Measurements from ENCODE around the gene OR4Q2. TPM values are rescaled to one million over a fixed set of nuclear protein-coding genes. Genes with fewer than 3 reads are reported as not detected.
"Not testable (repeated sequence)": the region's sequence is repeated elsewhere in the genome, so short reads cannot be mapped to it uniquely, and the experiment has no call there.

The OR4Q2 gene
- polyA plus RNA-seq (ENCODE audit: low read depth in 6 of 6) = not detected

- ATAC-seq (ENCODE audit: low read depth in 2 of 2) (no peak), DNase-seq (no peak)
- Mint-ChIP-seq H3K36me3 (no peaks in the 10 kb centered on the region), H3K9me3 (peaks cover 0 to 7% (median 0%) of the 10 kb centered on the region in 7 donors), H3K27ac (no peak within 1 kb of the TSS), H3K4me1 (no peaks in the 10 kb centered on the region), H3K4me3 (no peak within 1 kb of the TSS), H3K27me3 (peaks cover 0 to 6% (median 0%) of the 10 kb centered on the region in 3 donors)
Measured at GRCh38 chr14:20001863-20002262, at the start of gene OR4Q2. TSS of gene OR4Q2 (plus strand) at chr14:20002163.

- not testable (repeated sequence) for DNase-seq; H3K4me3 Mint-ChIP-seq; H3K36me3 Mint-ChIP-seq; H3K4me1 Mint-ChIP-seq; H3K9me3 Mint-ChIP-seq; ATAC-seq (ENCODE audit: low read depth in 2 of 2); H3K27ac Mint-ChIP-seq; H3K27me3 Mint-ChIP-seq
Measured at GRCh38 chr14:19969735-19970134, 32.2 kb upstream of the OR4Q2 start.

- H3K4me3 Mint-ChIP-seq = no peak overlapping the region
- DNase-seq (no peak), ATAC-seq (ENCODE audit: low read depth in 2 of 2) (no peak)
- peaks cover 0 to 5% (median 0%) of the 10 kb centered on the region in 7 donors for H3K9me3 Mint-ChIP-seq
- H3K27ac Mint-ChIP-seq = no peak overlapping the region
- H3K36me3 Mint-ChIP-seq = no peaks in the 10 kb centered on the region
- H3K4me1 Mint-ChIP-seq = no peaks in the 10 kb centered on the region
- H3K27me3 Mint-ChIP-seq = peaks cover 0 to 2% (median 0%) of the 10 kb centered on the region in 3 donors
Measured at GRCh38 chr14:19974844-19975243, 27.1 kb upstream of the OR4Q2 start.

GRCh38 chr14:19975291-19975690 lies 26.7 kb upstream of the OR4Q2 start, which contains the start of gene OR4K15:
TSS of gene OR4K15 (plus strand) at chr14:19975591. CDS start at chr14:19975591, 0 bp downstream.
- H3K27ac Mint-ChIP-seq = no peak within 1 kb of the TSS

GRCh38 chr14:19993438-19993837 lies 8.5 kb upstream of the OR4Q2 start:
- H3K36me3 Mint-ChIP-seq = peaks cover 0 to 6% of the 10 kb centered on the region in 2 donors
- no peaks in the 10 kb centered on the region for H3K4me1 Mint-ChIP-seq
- DNase-seq = no peak
- no peak overlapping the region for H3K4me3 Mint-ChIP-seq
- no peak overlapping the region for H3K27ac Mint-ChIP-seq
- no peak for ATAC-seq (ENCODE audit: low read depth in 2 of 2)
- H3K27me3 Mint-ChIP-seq = no peaks in the 10 kb centered on the region
- H3K9me3 Mint-ChIP-seq = peaks cover 6 to 18% (median 10%) of the 10 kb centered on the region in 7 donors

More at GRCh38 chr14:19975291-19975690, 26.7 kb upstream of the OR4Q2 start, which contains the start of gene OR4K15:
- H3K27me3 Mint-ChIP-seq = peaks cover 0 to 6% (median 0%) of the 10 kb centered on the region in 3 donors
- peaks cover 0 to 5% (median 1%) of the 10 kb centered on the region in 7 donors for H3K9me3 Mint-ChIP-seq
- ATAC-seq (ENCODE audit: low read depth in 2 of 2) = no peak
- DNase-seq = no peak
- H3K4me3 Mint-ChIP-seq = no peak within 1 kb of the TSS
- no peaks in the 10 kb centered on the region for H3K36me3 Mint-ChIP-seq
- no peaks in the 10 kb centered on the region for H3K4me1 Mint-ChIP-seq

GRCh38 chr14:20002319-20002718 lies 356 bp downstream of the OR4Q2 start:
- H3K9me3 Mint-ChIP-seq = peaks cover 0 to 12% (median 2%) of the 10 kb centered on the region in 7 donors
- H3K27ac Mint-ChIP-seq = no peak overlapping the region
- no peak overlapping the region for H3K4me3 Mint-ChIP-seq
- DNase-seq (no peak), ATAC-seq (ENCODE audit: low read depth in 2 of 2) (no peak)
- no peaks in the 10 kb centered on the region for H3K4me1 Mint-ChIP-seq
- peaks cover 0 to 6% (median 0%) of the 10 kb centered on the region in 3 donors for H3K27me3 Mint-ChIP-seq
- no peaks in the 10 kb centered on the region for H3K36me3 Mint-ChIP-seq

- H3K9me3 Mint-ChIP-seq = peaks cover 0 to 28% (median 8%) of the 10 kb centered on the region in 7 donors
- H3K4me1 Mint-ChIP-seq = no peaks in the 10 kb centered on the region
- DNase-seq = no peak
- H3K27ac Mint-ChIP-seq = no peak overlapping the region
- no peak for ATAC-seq (ENCODE audit: low read depth in 2 of 2)
- no peaks in the 10 kb centered on the region for H3K36me3 Mint-ChIP-seq
- no peaks in the 10 kb centered on the region for H3K27me3 Mint-ChIP-seq
- no peak overlapping the region for H3K4me3 Mint-ChIP-seq
Measured at GRCh38 chr14:20008156-20008555, 6.2 kb downstream of the OR4Q2 start.

- ATAC-seq (ENCODE audit: low read depth in 2 of 2) = no peak
- no peak within 1 kb of the TSS for H3K4me3 Mint-ChIP-seq
- H3K9me3 Mint-ChIP-seq = peaks cover 0 to 7% (median 2%) of the 10 kb centered on the region in 7 donors
- no peak within 1 kb of the TSS for H3K27ac Mint-ChIP-seq
- DNase-seq = no peak
- no peaks in the 10 kb centered on the region for H3K4me1 Mint-ChIP-seq
- H3K27me3 Mint-ChIP-seq = peaks cover 0 to 7% (median 0%) of the 10 kb centered on the region in 3 donors
- no peaks in the 10 kb centered on the region for H3K36me3 Mint-ChIP-seq
Measured at GRCh38 chr14:20019257-20019865, 17.4 kb downstream of the OR4Q2 start, which contains the start of gene OR4K14. TSS of gene OR4K14 (minus strand) at chr14:20019307. CDS start at chr14:20015193, 4,114 bp downstream.

- Mint-ChIP-seq H3K36me3 (no peaks in the 10 kb centered on the region), H3K4me3 (no peak overlapping the region), H3K9me3 (peaks cover 0 to 5% (median 2%) of the 10 kb centered on the region in 7 donors), H3K27me3 (peaks cover 0 to 3% (median 0%) of the 10 kb centered on the region in 3 donors), H3K4me1 (no peaks in the 10 kb centered on the region), H3K27ac (no peak overlapping the region)
- ATAC-seq (ENCODE audit: low read depth in 2 of 2) (no peak), DNase-seq (no peak)
Measured at GRCh38 chr14:20031058-20031457, 29.1 kb downstream of the OR4Q2 start.

- no peak for DNase-seq
- Mint-ChIP-seq H3K36me3 (no peaks in the 10 kb centered on the region), H3K4me1 (no peaks in the 10 kb centered on the region), H3K9me3 (peaks cover 0 to 8% (median 2%) of the 10 kb centered on the region in 7 donors), H3K4me3 (no peak overlapping the region), H3K27me3 (no peaks in the 10 kb centered on the region), H3K27ac (no peak overlapping the region)
- ATAC-seq (ENCODE audit: low read depth in 2 of 2) = no peak
Measured at GRCh38 chr14:20035449-20035848, 33.5 kb downstream of the OR4Q2 start.

- no peaks in the 10 kb centered on the region for H3K36me3 Mint-ChIP-seq
- H3K27ac Mint-ChIP-seq = no peak within 1 kb of the TSS
- no peaks in the 10 kb centered on the region for H3K4me1 Mint-ChIP-seq
- DNase-seq (no peak), ATAC-seq (ENCODE audit: low read depth in 2 of 2) (no peak)
- no peaks in the 10 kb centered on the region for H3K27me3 Mint-ChIP-seq
- H3K4me3 Mint-ChIP-seq = no peak within 1 kb of the TSS
- peaks cover 0 to 8% (median 2%) of the 10 kb centered on the region in 7 donors for H3K9me3 Mint-ChIP-seq
Measured at GRCh38 chr14:20035938-20036337, 34.0 kb downstream of the OR4Q2 start, which contains the start of gene OR4K13. TSS of gene OR4K13 (minus strand) at chr14:20036038. CDS start at chr14:20034758, 1,280 bp downstream.

GRCh38 chr14:20044243-20044642 lies 42.3 kb downstream of the OR4Q2 start:
- no peak overlapping the region for H3K4me3 Mint-ChIP-seq
- peaks cover 0 to 2% (median 2%) of the 10 kb centered on the region in 3 donors for H3K27me3 Mint-ChIP-seq
- no peaks in the 10 kb centered on the region for H3K36me3 Mint-ChIP-seq
- H3K27ac Mint-ChIP-seq = no peak overlapping the region
- ATAC-seq (ENCODE audit: low read depth in 2 of 2) = no peak
- no peaks in the 10 kb centered on the region for H3K4me1 Mint-ChIP-seq
- DNase-seq = no peak
- peaks cover 0 to 11% (median 4%) of the 10 kb centered on the region in 7 donors for H3K9me3 Mint-ChIP-seq

- H3K27ac Mint-ChIP-seq = no peak overlapping the region
- ATAC-seq (ENCODE audit: low read depth in 2 of 2) (no peak), DNase-seq (no peak)
- no peaks in the 10 kb centered on the region for H3K9me3 Mint-ChIP-seq
- H3K4me1 Mint-ChIP-seq = no peaks in the 10 kb centered on the region
- peaks cover 0 to 14% (median 5%) of the 10 kb centered on the region in 3 donors for H3K27me3 Mint-ChIP-seq
- no peak overlapping the region for H3K4me3 Mint-ChIP-seq
- no peaks in the 10 kb centered on the region for H3K36me3 Mint-ChIP-seq
Measured at GRCh38 chr14:20048202-20048601, 46.2 kb downstream of the OR4Q2 start.
